H1 (cell line): ENCODE results near the gene FSTL4. TPM values are rescaled to one million over a fixed set of nuclear protein-coding genes. Genes with fewer than 3 reads are reported as not detected.

Experiments
- CTCF ChIA-PET: fragments of 300-600 bp; sonication (Branson Sonifier 250); formaldehyde crosslinking; loops from one replicate; lab custom pipeline; 2021; ENCODE audit not compliant: partially characterized antibody; lab: Charles Lee
- POLR2A ChIA-PET: fragments of 300-600 bp; sonication (Branson Sonifier 250); formaldehyde crosslinking; loops from one replicate; lab custom pipeline; 2021; ENCODE audit warnings: inconsistent platforms; ENCODE audit not compliant: partially characterized antibody; lab: Charles Lee
- DNase-seq, 2 experiments: peaks; one replicate each; pipeline versions ENCODE4 v3.0.0 to v3.0.0-alpha.2; 2010 to 2022; ENCODE audit warnings: low spot score in 2 of 2, low read depth in 1 of 2, mixed read lengths in 1 of 2
- FAIRE-seq: peaks from 2 replicates; lab custom pipeline; 2011; peaks lifted over from hg19 to GRCh38; lab: Jason Lieb, UNC
- H2AFZ ChIP-seq: 2 replicates; pipeline ENCODE4 v1.8.1; 2012; ENCODE audit warnings: low read length, inconsistent platforms
- H2AK5ac ChIP-seq: 2 replicates; pipeline ENCODE4 v1.6.1; 2013; ENCODE audit warnings: low read depth, low read length
- H2BK120ac ChIP-seq: replicated peaks from 2 replicates; pipeline ENCODE3; 2013; ENCODE audit warnings: low read depth, low read length, inconsistent platforms
- H2BK12ac ChIP-seq: 2 replicates; pipeline ENCODE4 v1.6.1; 2013; ENCODE audit warnings: low read depth, low read length
- H2BK15ac ChIP-seq: 2 replicates; pipeline ENCODE4 v1.6.1; 2013; ENCODE audit warnings: low read length
- H2BK20ac ChIP-seq: 2 replicates; pipeline ENCODE4 v1.6.1; 2013; ENCODE audit warnings: low read length
- H2BK5ac ChIP-seq: 2 replicates; pipeline ENCODE4 v1.6.1; 2013; ENCODE audit warnings: low read depth, low read length
- H3K14ac ChIP-seq: 2 replicates; pipeline ENCODE4 v1.6.1; 2013; ENCODE audit warnings: inconsistent platforms; ENCODE audit not compliant: insufficient read length
- H3K18ac ChIP-seq: 2 replicates; pipeline ENCODE4 v1.6.1; 2013; ENCODE audit warnings: low read length; ENCODE audit errors: extremely low read depth
- H3K23ac ChIP-seq: 2 replicates; pipeline ENCODE4 v1.6.1; 2013; ENCODE audit warnings: inconsistent platforms; ENCODE audit not compliant: insufficient read length
- H3K23me2 ChIP-seq: 2 replicates; pipeline ENCODE4 v1.6.1; 2013; ENCODE audit warnings: low read depth, low read length
- H3K27ac ChIP-seq: 2 replicates; pipeline ENCODE4 v1.6.1; 2011; ENCODE audit warnings: low read depth, low read length, inconsistent platforms
- H3K27me3 ChIP-seq, 4 experiments: replicated peaks in 1 of 4; 1 replicate in 1 of 4; 2 replicates in 3 of 4; pipeline versions ENCODE4 v1.6.1 to v1.8.1; 2011 to 2013; ENCODE audit warnings: low read length in 3 of 4, mild to moderate bottlenecking in 3 of 4, inconsistent platforms in 2 of 4, mixed read lengths in 2 of 4, moderate library complexity in 1 of 4; ENCODE audit not compliant: control insufficient read depth in 3 of 4, insufficient read depth in 3 of 4; ENCODE audit errors: extremely low read depth in 1 of 4
- H3K36me3 ChIP-seq, 4 experiments: 2 replicates each; pipeline versions ENCODE4 v1.6.1 to v1.8.1; 2011 to 2013; ENCODE audit warnings: mild to moderate bottlenecking in 4 of 4, low read length in 3 of 4, moderate library complexity in 2 of 4, control low read depth in 1 of 4, inconsistent platforms in 1 of 4; ENCODE audit not compliant: insufficient read depth in 4 of 4, control insufficient read depth in 2 of 4
- H3K4ac ChIP-seq: replicated peaks from 2 replicates; pipeline ENCODE3; 2013; ENCODE audit warnings: low read length, low read depth, mixed read lengths, inconsistent platforms; ENCODE audit not compliant: insufficient read length
- H3K4me1 ChIP-seq, 4 experiments: replicated peaks in 1 of 4; 1 replicate in 1 of 4; 2 replicates in 3 of 4; pipeline versions ENCODE4 v1.6.1 to v1.8.1; 2011 to 2013; ENCODE audit warnings: low read length in 3 of 4, inconsistent platforms in 2 of 4, mixed read lengths in 1 of 4; ENCODE audit not compliant: insufficient read depth in 4 of 4, control insufficient read depth in 3 of 4
- H3K4me2 ChIP-seq, 2 experiments: 2 replicates each; pipeline versions ENCODE4 v1.6.1 to v1.8.1; 2011 to 2013; ENCODE audit warnings: low read depth in 2 of 2, low read length in 2 of 2, control low read depth in 1 of 2, inconsistent platforms in 1 of 2, mild to moderate bottlenecking in 1 of 2; ENCODE audit not compliant: insufficient read depth in 1 of 2
- H3K4me3 ChIP-seq, 4 experiments: fragments of 200-600, 300-600 bp in 1 of 4; sonication (generic), shearing (Covaris generic), sonication (Bioruptor Twin) in 1 of 4; 2 replicates each; pipeline versions ENCODE4 v1.5.1 to v1.8.1; 2011 to 2016; ENCODE audit warnings: low read length in 4 of 4, low read depth in 3 of 4, control low read depth in 2 of 4, inconsistent platforms in 2 of 4, mild to moderate bottlenecking in 2 of 4, mixed read lengths in 1 of 4, moderate library complexity in 1 of 4; ENCODE audit not compliant: insufficient read depth in 2 of 4; ENCODE audit errors: extremely low read depth in 1 of 4
- H3K56ac ChIP-seq: replicated peaks from 2 replicates; pipeline ENCODE3; 2013; ENCODE audit warnings: low read depth, mild to moderate bottlenecking, mixed read lengths, low read length, inconsistent platforms; ENCODE audit not compliant: insufficient read length
- H3K79me1 ChIP-seq: 2 replicates; pipeline ENCODE4 v1.6.1; 2013; ENCODE audit warnings: low read depth, low read length, control low read depth
- H3K79me2 ChIP-seq, 2 experiments: 2 replicates each; pipeline versions ENCODE4 v1.6.1 to v1.8.1; 2012 to 2013; ENCODE audit warnings: low read length in 2 of 2, mild to moderate bottlenecking in 2 of 2, inconsistent platforms in 1 of 2; ENCODE audit not compliant: insufficient read depth in 2 of 2, control insufficient read depth in 1 of 2
- H3K9ac ChIP-seq, 4 experiments: replicated peaks in 1 of 4; 1 replicate in 1 of 4; 2 replicates in 3 of 4; pipeline versions ENCODE4 v1.6.1 to v1.8.1; 2011 to 2013; ENCODE audit warnings: low read depth in 3 of 4, low read length in 3 of 4, control low read depth in 2 of 4, mild to moderate bottlenecking in 2 of 4, moderate library complexity in 2 of 4, inconsistent platforms in 1 of 4; ENCODE audit errors: extremely low read depth in 1 of 4
- H3K9me3 ChIP-seq, 2 experiments: 2 replicates each; pipeline versions ENCODE4 v1.6.1 to v1.8.1; 2012 to 2013; ENCODE audit warnings: mild to moderate bottlenecking in 2 of 2, moderate library complexity in 2 of 2, control low read depth in 1 of 2, inconsistent platforms in 1 of 2, low read depth in 1 of 2, low read length in 1 of 2, mixed read lengths in 1 of 2; ENCODE audit not compliant: insufficient read depth in 2 of 2
- H4K20me1 ChIP-seq, 2 experiments: replicated peaks in 1 of 2; 2 replicates each; pipeline versions ENCODE3 to v1.8.1; 2011 to 2013; ENCODE audit warnings: inconsistent platforms in 2 of 2, low read length in 2 of 2, mild to moderate bottlenecking in 1 of 2; ENCODE audit not compliant: insufficient read depth in 2 of 2, control insufficient read depth in 1 of 2
- H4K5ac ChIP-seq: 2 replicates; pipeline ENCODE4 v1.6.1; 2013; ENCODE audit warnings: low read length, low read depth, mixed read lengths, inconsistent platforms; ENCODE audit not compliant: insufficient read length
- H4K8ac ChIP-seq: 2 replicates; pipeline ENCODE4 v1.8.0; 2013; ENCODE audit warnings: mild to moderate bottlenecking, moderate library complexity, low read length, inconsistent platforms; ENCODE audit not compliant: insufficient read depth; ENCODE audit errors: extremely low read depth
- H4K91ac ChIP-seq: replicated peaks from 2 replicates; pipeline ENCODE3; 2013; ENCODE audit warnings: low read length, mixed read lengths, inconsistent platforms; ENCODE audit not compliant: insufficient read length
- CHD2 ChIP-seq: IDR thresholded peaks from 2 replicates; pipeline ENCODE4 v1.6.1; 2012; ENCODE audit warnings: low read length, improper control_type of control experiment
- NANOG ChIP-seq: IDR thresholded peaks from 2 replicates; pipeline ENCODE4 v1.6.1; 2011; ENCODE audit warnings: low read length, low read depth, mild to moderate bottlenecking, inconsistent platforms; ENCODE audit not compliant: insufficient read depth, poor library complexity, severe bottlenecking
- POLR2A ChIP-seq, 2 experiments: IDR thresholded peaks; 1 replicate in 1 of 2; 2 replicates in 1 of 2; pipeline ENCODE4 v1.6.1; 2011; ENCODE audit warnings: low read depth in 2 of 2, low read length in 2 of 2, mild to moderate bottlenecking in 2 of 2; ENCODE audit errors: control extremely low read depth in 1 of 2
- RXRA ChIP-seq: IDR thresholded peaks from 2 replicates; pipeline ENCODE4 v1.6.1; 2011; ENCODE audit warnings: low read depth, mild to moderate bottlenecking, low read length, moderate library complexity; ENCODE audit not compliant: insufficient read depth
- TAF1 ChIP-seq: IDR thresholded peaks from 2 replicates; pipeline ENCODE4 v1.6.1; 2011; ENCODE audit warnings: mild to moderate bottlenecking, low read depth, low read length
- WGBS, 2 experiments: shearing (Covaris generic) in 1 of 2; methylation state at CpG; one replicate each; pipeline versions ENCODE4 v1.1.6 to v1.1.7; 2013 to 2015; ENCODE audit warnings: low lambda C conversion rate in 2 of 2, mixed read lengths in 2 of 2, inconsistent platforms in 1 of 2, low coverage in 1 of 2, missing lambda C conversion rate in 1 of 2; ENCODE audit not compliant: insufficient replicate concordance in 2 of 2, insufficient coverage in 1 of 2, insufficient read length in 1 of 2; ENCODE audit errors: extremely low coverage in 1 of 2, missing lambda C conversion rate in 1 of 2; 5-methylcytosine and 5-hydroxymethylcytosine counted together
- polyA plus RNA-seq, 7 experiments: library from polyadenylated mRNA; depleted of rRNA in 3 of 7; stranded (reverse) in 5 of 7; unstranded in 2 of 7; fragments of >200 nt in 5 of 7; fragments of 200-250 nt in 2 of 7; gene quantifications; 1 replicate in 5 of 7; 2 replicates in 1 of 7; 4 replicates in 1 of 7; pipeline versions ENCODE4 v1.2.1 to v1.2.3, GENCODE V29; 2011 to 2013; ENCODE audit warnings: missing spikeins in 2 of 7, mixed read lengths in 2 of 7
- total RNA-seq: library from RNA; stranded (reverse); fragmentation: NEBNext Ultra II Directional; extraction: Animal tissue kit (Norgen Biotek cat#: 25700); gene quantifications from 2 replicates; pipeline ENCODE4 v1.2.1, GENCODE V29; 2021

Gene FSTL4
- total and polyA plus RNA-seq, 2 of the 8 experiments (the other 6 are each of a cell fraction or from before 2014, with no cell fraction given) = 3.1 to 4.1 TPM

DNA sequence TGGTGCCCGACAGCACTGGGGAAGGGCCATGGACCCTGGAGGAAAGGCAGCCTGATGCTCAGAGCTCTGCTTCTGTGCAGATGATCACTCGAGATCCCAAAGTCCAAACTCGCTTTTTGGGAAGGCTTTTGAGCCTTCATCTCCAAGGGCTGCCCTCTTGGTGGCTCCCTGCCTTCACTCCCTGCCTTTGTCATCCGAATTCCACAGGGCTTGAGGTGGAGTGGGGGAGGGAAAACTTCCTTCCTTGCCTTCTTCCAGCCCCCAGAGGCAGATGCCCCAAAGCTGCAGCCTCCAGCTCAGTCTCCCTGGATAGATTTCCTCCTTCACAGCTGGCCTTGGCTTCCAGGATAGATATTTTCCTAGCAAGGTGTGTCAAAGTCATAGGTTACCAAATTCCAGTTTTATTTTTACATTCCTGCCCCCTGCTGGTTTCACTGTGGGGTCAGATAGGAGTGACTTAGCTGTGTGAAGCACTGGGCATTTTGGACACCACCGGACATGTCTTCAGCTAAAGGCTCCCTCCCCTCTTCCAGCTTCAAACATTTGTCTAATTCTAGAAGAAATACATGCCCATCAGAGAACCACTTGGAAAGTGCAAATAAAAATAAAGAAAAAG, 292.3 kb downstream of the FSTL4 start:
- DNase-seq (no peak), FAIRE-seq (no peak)
- Histone ChIP-seq H3K56ac (no peak overlapping the region), H3K23me2 (no peaks in the 10 kb centered on the region), H2BK12ac (no peak overlapping the region; the same call in 1 of the 2 replicates), H2BK15ac (no peak overlapping the region), H3K27ac (no peak overlapping the region), H2BK20ac (0 out of 2 replicates have a peak overlapping the region, but pooled peaks have one; percentile 15), H2AFZ (no peak overlapping the region), H3K4me1 (peaks cover 5 to 14% (median 11%) of the 10 kb centered on the region in 4 experiments), H2AK5ac (no peak overlapping the region), H3K9ac (no peak overlapping the region), H2BK120ac (no peak overlapping the region), H3K23ac (no peak overlapping the region), H3K4me3 (no peak overlapping the region; a peak in 1 of 8 replicates), H3K14ac (no peak overlapping the region), H3K27me3 (no peaks in the 10 kb centered on the region; a peak in 1 of 7 replicates), H4K8ac (no peak overlapping the region; the same call in 1 of the 2 replicates), H3K4ac (no peak overlapping the region), H3K18ac (peak overlapping the region; percentile 89), H3K36me3 (no peaks in the 10 kb centered on the region), H3K79me1 (no peaks in the 10 kb centered on the region), H2BK5ac (peak overlapping the region; percentile 45; the same call in 1 of the 2 replicates), H4K91ac (peak overlapping the region; percentile 66), H3K9me3 (no peaks in the 10 kb centered on the region), H4K20me1 (no peaks in the 10 kb centered on the region), H4K5ac (no peak overlapping the region), H3K4me2 (peak overlapping the region; percentile 18 to 41; a peak in 2 of 4 replicates), H3K79me2 (no peaks in the 10 kb centered on the region)
- ChIA-PET CTCF (interaction anchor here (0.5 to 8.7 kb wide), 15 partner anchors 9 to 217 kb away, joined by 3 to 116 read pairs (median 4); no protein-coding TSS in a partner anchor), POLR2A (interaction anchor here (1.1 kb wide), 1 partner anchor 84 kb away, joined by 3 read pairs; no protein-coding TSS in a partner anchor)
- WGBS, 2 experiments = 58% methylated on average over 5 of the region's 5 CpGs; no CpG with 5 or more reads in 1 of the 2 experiments
- no peak for TF ChIP-seq RXRA
- TF ChIP-seq TAF1 = no peak
- TF ChIP-seq NANOG = no peak
- no peak for TF ChIP-seq CHD2
- TF ChIP-seq POLR2A (IDR thresholded peaks at IDR 0.05; ENCODE audit: control extremely low read depth in 1 of 2, low read depth in 2 of 2, low read length in 2 of 2) = no peak
